Superior temporal gyrus (tissue), 1 donor: ENCODE data around the gene SRCIN1.

Experiments
- DNase-seq: peaks from one replicate; pipeline ENCODE4 v3.0.0-alpha.2; 2016; ENCODE audit errors: extremely low spot score

The SRCIN1 gene

DNA sequence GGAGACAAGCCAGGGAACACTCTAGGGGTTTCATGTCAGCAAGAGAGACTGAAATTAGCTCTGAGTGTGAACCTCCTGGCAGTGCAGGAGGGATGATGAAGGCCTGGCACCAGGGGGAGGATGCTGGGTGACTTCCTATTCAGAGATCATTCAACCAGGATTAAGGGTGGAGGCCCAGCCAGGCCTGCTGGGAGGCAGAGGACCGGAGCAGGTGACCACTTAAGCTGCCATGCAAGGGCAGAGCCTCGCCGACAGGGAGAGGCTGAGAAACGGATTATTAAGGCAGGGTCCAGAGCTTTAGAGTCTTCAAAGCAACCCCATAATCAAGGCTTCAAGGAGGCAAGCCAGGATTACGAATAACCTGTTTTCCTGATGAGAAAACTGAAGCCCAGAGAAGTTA is 10.6 kb upstream of the SRCIN1 start:
- DNase-seq: no peak

GRCh38 chr17:38613981-38614779 is 8.4 kb upstream of the SRCIN1 start:
- no peak for DNase-seq

DNA sequence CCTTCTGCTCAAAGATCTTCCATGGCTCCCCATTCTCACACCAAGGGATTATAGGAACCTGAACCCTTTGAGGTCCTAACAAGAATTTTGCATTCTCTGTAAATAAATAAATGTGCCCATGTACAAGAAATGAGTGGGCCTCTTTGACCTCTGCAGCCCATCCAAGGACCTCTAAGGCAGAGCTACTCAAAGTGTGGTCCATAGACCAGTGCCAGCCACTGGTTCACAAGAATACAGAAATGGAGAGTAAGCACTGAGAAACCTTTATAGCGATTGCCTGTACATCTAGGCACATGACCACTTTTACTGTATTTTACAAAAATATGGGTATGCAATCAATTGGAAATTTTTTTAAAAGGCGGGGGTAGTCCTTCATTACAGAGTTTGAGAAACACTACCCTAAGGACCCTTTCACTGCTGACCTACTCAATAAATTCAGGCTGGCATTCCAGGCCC is 7.8 kb upstream of the SRCIN1 start:
- no peak for DNase-seq

GRCh38 chr17:38611872-38612376 is 6.2 kb upstream of the SRCIN1 start:
- no peak for DNase-seq

- DNase-seq: no peak
Measured at GRCh38 chr17:38611070-38611786, 5.5 kb upstream of the SRCIN1 start.

DNA sequence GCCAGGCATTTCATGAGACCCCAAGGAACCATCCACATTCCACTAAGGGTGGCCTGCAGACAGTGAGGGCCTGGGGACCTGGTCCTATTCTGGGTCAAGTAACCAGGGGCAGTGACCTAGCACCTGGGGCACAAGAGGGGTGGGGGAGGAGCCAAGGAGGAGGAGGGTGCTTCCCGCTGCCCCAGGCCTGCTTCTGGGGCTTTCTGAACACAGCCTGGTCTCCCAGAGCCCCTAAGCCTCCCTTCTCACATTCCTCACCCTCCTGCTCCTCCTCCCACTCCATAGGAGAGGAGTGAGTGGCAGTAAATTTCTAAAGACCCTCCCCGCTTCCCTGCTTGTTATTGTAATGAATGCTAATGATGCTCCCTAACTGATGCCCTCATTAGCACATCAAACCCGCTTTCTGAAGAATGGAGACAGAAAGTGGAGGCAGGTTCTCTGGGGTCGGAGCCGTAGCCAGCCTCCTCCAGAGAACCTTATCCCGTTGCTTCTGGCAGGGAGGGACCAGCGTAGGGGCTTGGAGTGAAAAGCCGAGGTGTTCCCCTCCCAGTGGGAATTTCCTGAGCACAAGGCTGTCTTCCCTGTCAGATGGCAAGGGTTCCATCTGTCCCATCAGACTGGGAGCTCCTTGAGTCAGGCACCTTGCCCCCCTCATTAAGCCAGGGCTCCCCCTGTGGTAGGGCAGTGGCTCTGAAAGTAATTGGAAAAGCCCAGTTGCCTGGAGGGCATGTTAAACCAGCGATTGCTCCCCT is 3.7 kb upstream of the SRCIN1 start:
- DNase-seq: no peak

DNA sequence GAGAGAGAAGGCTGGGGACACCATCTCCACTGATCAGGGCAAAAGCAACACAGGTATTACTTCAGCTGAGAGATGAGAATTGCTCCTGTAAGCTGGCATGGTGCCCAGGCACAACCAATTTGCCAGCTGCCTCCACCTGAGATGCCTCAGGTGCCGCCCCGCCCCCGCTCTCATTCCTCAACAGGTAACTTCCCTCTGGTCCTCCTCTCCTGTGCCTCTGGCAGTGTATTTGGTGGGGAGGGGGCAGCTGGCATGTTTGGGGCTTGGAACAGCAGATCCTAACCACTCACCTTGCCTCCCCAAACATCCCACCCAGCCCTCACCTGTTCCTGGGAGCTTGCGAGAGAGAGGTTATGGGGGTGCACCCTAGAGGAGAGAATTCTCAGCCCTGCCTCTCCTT is 2.9 kb upstream of the SRCIN1 start:
- DNase-seq: no peak

DNA sequence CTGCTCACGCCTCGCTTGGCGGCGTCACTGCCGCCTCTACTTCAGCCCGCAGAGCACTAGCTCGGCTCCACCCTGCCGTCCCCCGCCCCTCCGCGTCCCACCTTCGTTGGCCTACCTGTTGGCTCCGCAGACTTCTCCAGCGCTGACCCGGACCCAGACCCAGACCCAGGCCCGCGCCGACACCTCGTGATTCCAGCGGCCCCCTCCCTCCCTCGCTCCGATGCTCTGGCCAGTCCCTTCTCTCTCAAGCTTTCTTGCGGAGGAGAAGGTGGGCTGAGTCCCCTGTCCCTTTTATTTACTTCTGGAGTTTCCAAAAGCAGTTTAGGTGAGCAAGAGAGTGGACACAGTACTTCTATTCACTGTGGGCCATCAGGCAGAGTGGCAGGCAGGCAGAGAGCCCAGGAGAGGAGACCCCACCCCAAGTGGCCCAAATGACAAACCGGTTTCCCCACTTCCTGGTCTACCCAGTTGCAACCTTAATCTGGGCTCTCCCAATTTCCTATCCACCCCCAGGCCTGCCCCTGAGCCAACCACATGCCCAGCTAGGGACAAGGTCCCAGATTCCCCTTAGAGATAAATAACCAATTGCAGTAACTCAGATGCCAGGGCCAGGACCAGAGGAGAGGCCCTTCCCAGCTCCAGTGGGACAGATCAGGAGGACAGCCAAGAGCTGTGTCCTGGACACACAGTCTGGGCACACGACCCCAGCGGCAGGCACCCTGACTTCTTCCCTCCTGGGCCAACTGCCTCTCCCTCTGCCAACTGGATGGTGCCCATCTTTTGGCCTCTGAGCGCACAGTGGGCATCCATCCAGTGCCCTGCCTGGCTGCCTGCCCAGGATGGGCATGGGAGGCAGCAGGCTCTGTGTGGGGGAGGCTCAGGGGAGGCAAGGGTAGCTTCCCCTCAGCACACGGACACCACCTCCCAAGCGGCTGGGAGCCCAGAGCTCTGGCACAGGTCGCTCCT is 1.2 kb upstream of the SRCIN1 start:
- DNase-seq: peak; percentile 88

GRCh38 chr17:38605411-38605840 is 326 bp downstream of the SRCIN1 start:
- no peak for DNase-seq

DNA sequence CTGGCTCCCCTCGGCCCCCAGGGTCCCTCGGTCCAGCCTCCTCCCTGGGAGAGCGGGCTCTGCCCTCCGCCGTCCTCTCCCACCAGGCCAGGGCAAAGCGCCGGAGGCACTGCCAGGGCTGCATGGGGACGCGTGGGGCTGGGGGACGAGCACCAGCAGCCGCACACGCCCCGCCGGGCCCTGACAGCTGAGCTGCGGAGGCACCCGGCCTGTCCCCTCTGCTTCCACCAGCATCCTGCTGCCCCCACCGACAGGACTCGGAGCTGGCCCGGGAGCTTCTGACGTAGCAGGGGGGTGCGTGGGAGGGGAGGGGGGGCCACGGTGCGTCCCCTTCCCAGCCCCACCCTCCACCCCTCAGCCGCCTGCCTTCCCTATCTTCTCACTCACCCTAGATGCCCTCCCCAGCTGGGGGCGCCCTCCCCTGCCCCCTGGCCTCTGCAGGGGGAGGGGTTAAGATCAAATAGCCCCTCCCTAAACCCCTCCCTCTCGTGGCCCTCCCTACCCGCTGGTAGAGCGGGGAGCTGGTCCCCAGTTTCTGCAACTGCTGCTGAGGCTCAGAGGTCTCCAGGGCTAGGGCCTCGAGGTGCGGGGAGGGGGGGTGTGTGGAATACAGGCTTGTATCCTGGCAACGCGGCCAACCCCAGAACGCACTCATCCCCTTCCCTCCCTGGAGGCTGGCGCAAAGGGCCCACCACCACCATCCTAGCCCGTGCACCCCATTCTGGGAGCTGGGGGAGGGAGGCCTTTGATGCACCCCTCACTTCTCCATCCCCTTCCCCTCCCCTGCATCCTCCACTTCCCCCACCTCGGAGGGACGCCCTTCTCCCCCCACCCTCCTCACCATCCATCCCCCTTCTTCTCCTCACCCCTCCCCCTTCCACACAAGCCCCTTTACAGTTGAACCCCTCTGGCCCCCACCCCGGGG is 1.0 kb downstream of the SRCIN1 start:
- peak; percentile 57 for DNase-seq

DNA sequence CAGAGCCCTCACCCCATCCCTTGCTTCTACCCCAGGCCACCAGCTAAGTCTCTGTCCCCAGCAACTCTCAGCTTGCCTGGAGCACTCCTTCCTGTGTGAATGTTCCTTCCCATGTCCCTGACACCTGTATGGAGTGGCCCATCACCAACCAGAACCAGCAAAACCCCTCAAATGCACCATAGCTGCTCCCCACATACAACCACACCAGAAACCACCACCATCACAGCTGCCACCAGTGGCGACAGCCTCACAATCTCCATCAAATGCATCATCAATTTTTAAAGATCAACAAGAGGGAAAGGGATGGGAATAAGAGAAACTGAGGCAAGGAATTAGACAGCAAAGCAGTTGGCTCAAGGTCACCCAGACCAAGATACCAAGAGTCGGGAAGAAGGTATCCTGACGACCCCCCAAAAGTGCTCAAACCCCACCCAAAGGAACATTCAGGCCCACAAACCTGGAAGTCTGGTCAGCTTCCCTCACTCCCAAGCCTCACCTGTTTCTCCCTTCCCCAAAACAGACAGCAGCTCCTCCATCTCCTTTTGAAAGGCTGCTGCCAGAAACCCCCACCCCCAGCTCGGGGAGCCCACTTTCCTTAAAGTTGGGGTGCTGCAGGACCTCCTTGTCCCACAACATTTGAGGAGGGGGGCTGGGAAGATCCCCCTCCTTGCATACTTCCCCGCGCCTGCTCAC is 1.8 kb downstream of the SRCIN1 start:
- DNase-seq: no peak

- peak; percentile 53 for DNase-seq
Measured at GRCh38 chr17:38602956-38603785, 2.6 kb downstream of the SRCIN1 start.

GRCh38 chr17:38602453-38602852 is 3.3 kb downstream of the SRCIN1 start:
- peak; percentile 13 for DNase-seq

DNA sequence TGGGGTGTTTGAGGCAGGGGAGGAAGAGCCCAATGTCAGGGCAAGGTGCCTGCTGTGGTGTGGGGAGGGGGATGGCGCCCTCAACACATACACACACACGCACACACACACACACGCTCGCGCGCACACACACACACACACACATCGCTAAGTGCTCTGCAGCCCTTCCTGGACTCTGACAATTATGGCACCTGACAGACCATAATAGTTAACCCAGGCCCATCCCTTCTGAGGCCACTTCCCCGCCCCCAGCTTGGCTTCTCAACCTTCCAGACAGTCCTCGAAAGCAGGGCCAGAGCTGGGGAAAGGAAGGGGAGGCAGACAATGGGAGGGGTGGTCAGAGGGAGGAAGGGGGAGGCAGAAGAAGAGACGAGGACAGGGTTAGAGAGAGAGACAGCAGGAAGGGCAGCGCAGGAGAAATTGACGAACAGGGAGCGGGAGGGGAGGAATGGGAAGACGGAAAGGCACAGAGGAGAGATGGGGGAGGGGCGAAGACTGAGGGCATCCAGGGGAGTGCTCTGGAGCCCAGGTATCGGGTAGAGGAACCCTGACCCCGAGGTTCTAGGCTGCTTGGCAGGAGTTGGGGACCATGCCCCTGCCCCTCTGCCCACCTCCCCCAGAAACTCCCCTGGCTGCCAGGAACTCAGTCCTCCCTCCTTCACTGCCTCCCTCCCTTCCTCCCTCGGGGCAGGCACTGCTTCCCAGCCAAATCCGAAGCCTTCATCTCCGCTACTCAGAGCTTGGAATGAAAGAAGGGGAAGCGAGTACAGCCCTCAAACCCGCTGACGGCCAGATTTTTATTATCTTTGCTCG is 4.0 kb downstream of the SRCIN1 start:
- DNase-seq: peak; percentile 37

DNA sequence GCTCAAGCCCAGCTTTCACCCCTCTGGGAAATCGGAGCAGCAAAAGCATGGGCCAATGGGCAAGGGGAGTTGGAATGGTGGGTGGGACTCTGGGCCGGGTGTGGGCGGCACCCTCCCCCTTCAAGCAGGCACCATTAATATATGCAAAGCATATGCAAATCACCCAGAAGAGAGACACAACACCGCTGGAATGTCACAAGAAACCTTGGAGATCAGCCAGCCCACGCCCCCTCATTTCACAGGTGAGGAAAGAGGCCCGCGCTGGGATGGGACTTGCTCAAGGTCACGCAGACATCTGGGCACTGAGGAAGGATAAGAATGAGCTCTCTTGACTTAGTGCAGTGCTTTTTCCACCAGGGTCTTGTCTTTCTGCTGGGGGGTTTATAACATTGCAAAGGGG is 4.8 kb downstream of the SRCIN1 start:
- no peak for DNase-seq

DNA sequence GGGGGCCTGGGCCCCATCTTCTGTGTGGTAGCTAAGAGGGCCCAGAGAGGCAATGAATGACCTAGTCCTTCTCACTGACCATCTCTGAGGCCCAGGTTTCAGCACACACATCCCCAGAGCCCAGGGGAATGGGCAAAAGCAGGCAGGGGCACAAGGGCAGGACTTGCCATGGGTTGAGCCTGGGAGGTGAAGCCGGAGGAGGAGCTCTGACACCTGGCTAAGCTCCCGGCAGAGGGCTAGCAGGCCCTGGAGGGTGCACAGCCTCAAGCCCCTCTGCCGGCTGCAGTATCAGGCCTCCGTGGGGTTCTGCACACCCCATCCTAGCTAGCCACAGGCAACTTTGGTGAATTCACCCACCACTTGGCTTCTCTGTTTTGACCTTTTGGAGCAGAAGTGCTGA is 5.3 kb downstream of the SRCIN1 start:
- no peak for DNase-seq

GRCh38 chr17:38599398-38599856 is 6.3 kb downstream of the SRCIN1 start:
- no peak for DNase-seq
